Renal cortical epithelial cell (primary cell): ENCODE results near the gene FERMT3. TPM values are rescaled to one million over a fixed set of nuclear protein-coding genes. Genes with fewer than 3 reads are reported as not detected.

Experiments used
- DNase-seq: peaks from one replicate; pipeline ENCODE4 v3.0.0-alpha.2; 2011; ENCODE audit warnings: low read depth
- total RNA-seq: library from RNA; depleted of rRNA; stranded (reverse); fragments of >200 nt; gene quantifications from 2 replicates; pipeline ENCODE4 v1.2.3, GENCODE V29; 2014

The FERMT3 gene
- total RNA-seq, 1 donor from 2014 or later: not detected

DNA sequence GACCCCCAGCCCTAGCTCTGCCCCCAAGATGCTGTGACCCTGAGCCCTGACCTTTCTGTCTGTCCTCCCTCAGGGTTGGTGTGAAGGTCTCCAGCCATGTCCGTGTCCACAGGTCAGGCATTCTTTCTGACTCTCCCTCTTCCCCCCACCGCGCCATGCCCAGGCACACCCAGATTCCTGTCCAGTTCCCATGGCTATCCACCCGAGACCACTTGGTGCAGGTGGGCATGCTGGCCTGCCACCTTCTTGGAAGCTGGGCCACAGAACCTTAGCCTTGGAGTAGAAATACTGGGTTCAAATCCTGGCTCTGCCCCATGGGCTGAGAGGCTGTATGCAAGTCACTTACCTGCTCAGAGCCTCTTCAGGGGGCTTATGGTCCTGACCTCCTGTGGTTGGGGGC, 42.5 kb downstream of the FERMT3 start:
- DNase-seq: no peak

DNA sequence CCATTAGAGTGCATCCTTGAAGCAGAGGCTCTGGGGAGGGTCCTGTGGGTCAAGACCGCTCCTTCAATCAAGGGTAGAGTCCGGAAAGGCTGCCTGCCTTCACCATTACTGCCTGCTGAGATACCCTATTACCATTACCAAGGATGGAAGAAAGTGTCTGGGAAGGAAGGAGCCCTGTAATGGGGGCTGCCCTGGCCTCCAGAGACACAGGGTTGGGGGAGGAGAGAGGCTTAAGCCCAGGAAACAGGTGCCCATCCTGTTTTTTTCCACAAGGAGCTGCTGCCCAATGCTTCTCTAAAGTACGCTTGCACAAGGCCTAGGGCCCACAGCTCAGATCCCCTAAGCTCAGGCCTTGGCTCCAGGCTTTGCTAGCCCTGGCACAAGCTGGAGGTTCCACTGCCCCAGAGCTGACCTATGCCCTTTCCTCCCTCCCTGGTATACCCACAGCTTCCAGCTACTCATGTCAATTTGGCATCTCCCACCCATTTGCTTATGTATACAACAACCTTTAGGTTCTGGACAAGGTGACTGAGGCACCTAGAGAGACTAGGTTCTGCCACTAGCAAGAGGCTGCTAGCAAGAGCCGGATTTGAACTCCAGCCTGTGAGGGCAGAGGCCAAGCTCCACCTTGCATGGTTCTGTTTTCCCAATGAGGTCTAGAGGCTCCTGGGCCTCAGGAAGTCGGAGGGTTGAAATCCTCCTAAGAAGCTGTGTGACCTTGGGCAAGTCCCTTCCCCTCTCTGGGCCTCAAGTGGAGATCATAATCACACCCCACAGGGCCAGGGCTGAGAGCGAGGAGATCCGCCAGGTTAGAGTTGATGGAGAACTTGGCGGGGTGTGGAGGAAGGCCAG, 43.3 kb downstream of the FERMT3 start:
- DNase-seq: no peak

DNA sequence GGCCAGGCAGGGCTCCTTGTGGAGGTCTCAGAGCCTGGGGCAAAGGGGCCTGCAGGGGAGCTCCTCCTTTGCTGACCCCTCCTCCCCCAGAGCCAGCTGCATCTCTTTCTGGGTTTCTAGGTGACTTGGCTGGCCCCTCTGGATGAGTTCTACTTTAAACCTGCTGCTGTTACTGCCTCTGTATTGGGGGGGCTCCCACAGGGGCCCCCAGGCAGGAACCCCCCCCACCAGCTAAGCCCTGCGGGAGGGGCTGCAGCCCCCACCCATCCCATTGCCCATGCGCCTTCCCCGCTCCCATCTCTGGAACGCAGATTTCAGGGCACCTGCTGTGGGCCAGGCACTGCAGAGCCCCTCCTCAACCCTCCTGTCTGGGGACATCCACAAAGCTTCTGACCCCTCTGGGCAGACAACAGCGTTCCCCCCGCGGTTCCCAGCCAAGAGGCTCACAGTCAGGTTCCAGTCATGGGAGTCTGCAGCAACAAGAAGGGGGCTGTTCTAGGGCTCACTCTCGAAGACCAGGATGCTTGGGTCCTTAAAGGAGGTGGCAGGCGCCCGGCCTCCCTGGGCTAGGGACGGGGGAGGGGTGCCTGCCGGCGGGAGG, 44.0 kb downstream of the FERMT3 start:
- DNase-seq: no peak

- DNase-seq: no peak
Observed at GRCh38 chr11:64251016-64251752, 44.7 kb downstream of the FERMT3 start, which contains the start of gene PLCB3. TSS of gene PLCB3 (plus strand) at chr11:64251530. CDS start at chr11:64251650, 120 bp downstream.

DNA sequence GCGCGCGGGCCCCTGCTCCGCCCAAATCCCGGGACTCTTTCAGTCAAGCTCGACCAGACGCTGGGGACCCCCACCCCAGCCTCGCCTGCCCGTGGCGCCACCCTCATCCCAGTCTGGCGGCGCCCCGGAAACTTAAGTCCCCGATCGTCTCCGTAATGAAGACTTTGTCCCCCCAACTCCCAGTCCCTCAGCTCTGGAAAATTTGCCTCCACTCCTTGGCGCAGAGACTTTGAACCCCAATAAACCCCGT, 45.2 kb downstream of the FERMT3 start:
- DNase-seq: no peak

DNA sequence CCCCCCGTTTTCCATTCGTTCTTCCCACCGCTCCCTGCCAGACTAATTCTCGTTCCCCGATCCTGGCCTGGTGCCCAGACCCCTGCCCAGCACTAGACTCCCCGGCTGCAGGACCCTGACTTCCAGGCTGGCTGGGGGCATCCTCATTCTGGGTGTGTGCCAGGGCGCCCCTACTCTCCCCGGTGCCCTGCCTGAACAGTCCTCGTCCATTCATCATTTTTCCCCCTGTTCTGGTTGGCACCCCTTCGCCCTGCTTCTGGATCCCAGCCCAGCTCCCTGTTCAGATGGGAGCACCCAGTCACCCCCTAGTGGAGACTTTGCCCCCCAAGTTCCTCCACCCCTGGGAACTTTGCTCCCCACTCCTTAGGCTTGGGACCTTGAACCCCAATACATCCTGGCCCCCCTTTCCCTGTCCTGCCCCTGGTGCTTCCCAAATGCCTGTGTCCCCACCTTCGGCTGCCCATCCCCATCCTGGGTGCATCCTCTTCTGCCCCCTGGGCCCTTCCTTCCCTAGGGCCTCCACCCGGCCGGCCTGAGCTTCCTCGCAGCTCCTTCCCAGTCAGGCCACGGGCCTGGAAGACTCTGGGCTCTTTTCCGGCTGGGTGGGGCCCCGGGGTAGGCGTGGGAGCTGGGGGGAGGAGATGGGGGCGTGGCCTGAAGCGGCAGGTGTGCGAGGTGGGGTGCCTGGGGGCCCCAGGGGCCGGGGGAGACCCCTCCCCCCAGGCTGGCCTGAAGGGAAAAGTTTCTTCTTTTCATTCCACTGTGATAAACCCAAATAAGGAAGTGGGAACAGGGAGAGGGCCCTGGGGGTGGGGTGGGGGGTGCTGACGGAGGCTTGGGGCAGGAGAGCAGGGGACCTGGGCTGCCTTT, 45.7 kb downstream of the FERMT3 start:
- DNase-seq: no peak

GRCh38 chr11:64253043-64253442, 46.5 kb downstream of the FERMT3 start:
- no peak for DNase-seq

- no peak for DNase-seq
Observed at GRCh38 chr11:64253481-64253880, 47.0 kb downstream of the FERMT3 start.

GRCh38 chr11:64254326-64254725, 47.8 kb downstream of the FERMT3 start:
- no peak for DNase-seq

GRCh38 chr11:64255135-64256128, 48.9 kb downstream of the FERMT3 start:
- no peak for DNase-seq

- DNase-seq: no peak
Observed at GRCh38 chr11:64256300-64256699, 49.8 kb downstream of the FERMT3 start.

- DNase-seq: no peak
Observed at GRCh38 chr11:64258356-64258755, 51.8 kb downstream of the FERMT3 start.

DNA sequence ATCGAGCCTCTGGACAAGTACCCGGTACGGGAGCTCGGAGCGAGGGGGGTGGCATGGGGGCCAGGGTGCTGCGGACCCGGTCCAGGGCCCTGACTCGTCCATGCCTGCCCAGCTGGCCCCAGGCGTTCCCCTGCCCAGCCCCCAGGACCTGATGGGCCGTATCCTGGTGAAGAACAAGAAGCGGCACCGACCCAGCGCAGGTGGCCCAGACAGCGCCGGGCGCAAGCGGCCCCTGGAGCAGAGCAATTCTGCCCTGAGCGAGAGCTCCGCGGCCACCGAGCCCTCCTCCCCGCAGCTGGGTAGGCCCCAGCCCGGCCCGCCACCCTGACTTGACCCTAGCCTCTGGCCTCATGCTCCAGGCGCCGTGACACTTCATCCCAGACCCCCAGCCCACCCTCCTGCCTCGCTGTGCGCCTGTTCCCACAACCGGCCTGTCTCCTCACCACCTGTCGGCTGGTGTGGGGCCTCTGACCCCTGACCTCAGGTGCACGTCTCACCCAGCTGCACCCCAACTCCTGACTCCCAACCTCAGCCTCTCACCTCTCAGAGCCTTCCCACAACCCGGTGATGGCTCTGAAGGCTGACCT, 52.5 kb downstream of the FERMT3 start:
- no peak for DNase-seq

DNA sequence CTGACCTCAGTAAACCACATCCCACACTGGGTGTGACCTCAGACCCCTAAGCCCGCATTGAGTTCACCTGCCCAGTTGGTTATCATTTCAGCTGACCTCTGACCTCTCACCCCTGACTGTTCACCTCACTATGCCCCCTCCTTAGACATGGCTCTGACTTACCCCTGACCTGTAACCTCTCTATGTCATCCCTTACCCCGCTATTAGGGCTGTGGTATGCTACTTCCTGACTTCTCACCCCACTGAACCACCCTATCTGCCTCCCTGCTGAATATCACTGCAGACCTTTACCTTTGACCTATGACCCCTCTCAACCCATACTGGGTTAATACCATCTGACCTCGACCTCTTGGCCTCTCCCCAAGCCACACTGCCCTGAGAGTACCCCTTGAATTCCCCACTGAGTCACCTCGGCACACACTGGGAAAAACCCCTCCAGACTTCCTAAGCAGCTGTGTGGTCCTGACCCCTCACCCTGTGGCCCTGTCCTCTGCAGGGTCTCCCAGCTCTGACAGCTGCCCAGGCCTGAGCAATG, 53.1 kb downstream of the FERMT3 start:
- DNase-seq: no peak

DNA sequence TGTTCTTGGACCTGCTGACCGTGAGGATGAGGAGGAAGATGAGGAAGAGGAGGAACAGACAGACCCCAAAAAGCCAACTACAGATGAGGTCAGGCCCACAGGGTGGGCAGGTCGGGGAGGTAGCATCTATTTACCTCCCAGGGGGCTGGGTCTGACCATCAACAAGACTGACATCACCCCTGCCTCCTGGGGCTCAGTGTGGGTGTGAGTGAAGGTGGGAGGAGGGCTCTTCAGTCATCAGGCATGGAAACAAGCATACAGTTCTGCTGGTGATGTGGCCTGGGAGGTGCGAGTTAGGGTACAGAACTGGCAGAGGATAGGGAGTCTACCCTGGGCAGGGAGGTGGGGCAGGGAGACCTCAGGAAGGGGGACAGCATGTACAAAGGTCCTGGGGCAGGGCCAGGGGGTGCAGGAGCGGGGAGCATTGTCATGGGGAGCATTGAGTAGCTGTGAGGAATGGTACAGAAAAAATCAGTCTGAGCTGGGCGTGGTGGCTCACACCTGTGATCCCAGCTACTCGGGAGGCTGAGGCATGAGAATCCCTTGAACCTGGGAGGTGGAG, 53.7 kb downstream of the FERMT3 start:
- no peak for DNase-seq

DNA sequence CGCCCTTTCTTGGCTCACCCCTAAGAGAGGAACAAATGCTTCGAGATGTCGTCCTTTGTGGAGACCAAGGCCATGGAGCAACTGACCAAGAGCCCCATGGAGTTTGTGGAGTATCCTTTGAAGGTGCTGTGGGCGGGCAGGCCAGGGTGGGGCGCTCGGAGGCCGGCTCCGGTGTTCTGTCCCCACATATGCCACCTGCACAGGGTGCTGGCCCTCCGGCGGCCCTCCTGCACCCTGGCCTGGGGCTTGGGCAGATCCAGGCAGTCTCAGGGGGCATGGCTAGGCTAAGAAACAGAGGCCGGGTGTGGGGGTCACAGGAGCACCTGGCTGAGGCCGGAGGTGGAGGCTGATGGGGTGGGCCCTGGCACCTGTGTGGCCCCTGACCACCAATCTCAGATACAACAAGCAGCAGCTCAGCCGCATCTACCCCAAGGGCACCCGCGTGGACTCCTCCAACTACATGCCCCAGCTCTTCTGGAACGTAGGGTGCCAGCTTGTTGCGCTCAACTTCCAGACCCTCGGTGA, 55.1 kb downstream of the FERMT3 start:
- no peak for DNase-seq

DNA sequence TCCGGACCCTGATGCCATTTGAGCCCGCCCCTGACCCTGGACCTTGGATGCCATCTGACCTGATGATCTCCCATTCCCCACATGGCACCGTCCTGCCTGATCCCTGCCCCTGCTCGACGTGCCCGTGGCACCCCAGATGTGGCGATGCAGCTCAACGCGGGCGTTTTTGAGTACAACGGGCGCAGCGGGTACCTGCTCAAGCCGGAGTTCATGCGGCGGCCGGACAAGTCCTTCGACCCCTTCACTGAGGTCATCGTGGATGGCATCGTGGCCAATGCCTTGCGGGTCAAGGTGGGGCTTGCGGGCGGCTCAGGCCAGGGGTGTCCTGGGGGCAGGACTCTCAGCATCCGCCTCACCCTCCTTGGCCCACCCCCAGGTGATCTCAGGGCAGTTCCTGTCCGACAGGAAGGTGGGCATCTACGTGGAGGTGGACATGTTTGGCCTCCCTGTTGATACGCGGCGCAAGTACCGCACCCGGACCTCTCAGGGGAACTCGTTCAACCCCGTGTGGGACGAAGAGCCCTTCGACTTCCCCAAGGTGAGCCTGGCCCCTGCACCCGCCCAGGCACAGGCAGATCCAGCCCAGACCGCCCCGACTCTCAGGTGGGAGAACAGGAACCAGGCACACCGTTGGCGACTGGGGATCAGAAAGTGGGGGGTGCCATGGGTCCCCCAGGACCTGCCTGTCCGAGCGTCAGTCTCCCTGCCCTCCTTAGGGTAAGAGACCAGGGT, 55.9 kb downstream of the FERMT3 start:
- DNase-seq: no peak

DNA sequence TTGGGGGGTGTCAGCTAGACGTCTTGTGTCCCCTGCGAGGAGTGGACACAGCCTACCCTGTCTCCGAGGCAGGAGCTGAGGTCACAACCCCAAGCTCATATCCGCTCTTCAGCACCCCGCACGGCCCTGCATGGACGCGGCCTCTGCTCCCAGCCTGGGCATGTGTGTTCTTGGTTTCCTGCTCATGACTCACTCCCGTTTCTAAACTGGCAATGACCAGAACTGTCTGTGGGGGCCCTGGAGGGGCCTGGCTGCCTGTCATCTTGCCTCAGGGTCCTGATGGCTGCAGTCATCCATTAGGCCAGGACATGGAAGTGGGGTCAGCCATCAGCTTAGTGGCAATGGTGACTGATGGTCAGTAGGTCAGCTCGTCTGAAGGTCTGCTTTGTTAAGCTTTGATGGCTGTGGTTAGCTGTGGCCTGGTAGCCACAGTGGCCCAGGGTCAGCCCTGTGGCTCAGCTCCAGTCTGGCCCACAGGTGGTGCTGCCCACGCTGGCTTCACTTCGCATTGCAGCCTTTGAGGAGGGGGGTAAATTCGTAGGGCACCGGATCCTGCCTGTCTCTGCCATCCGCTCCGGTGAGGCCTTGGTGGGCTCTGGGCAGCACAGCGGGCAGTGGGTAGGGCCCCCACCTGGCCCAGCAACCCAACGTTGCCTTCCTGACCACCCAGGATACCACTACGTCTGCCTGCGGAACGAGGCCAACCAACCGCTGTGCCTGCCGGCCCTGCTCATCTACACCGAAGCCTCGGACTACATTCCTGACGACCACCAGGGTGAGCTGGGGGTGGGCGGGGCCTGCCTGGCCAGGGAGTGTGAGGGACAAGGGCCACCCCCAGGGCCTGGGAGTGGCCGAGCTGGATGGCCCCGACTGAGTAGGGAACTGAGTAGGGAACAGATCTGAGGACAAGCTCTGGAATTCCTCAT, 56.8 kb downstream of the FERMT3 start:
- DNase-seq: peak; percentile 13
